ENCODE data around the gene VWA5A.

DNA sequence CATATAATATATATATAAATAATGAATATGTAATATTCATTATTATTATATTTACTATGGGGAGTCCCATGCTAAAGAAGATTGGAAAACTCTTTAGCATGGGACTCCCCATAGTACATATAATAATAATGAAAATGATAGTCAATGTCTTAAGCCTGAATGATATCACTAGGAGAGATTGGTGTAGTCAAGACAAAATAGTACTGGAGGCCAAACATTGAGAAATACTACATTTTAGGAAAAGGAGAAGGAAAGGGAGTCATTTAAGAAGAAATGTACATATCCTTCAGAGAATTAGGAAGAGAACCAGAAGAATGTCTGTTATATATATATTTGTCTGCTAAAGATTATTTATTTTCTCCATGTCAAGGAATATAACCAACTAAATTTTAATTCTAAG, 5.0 kb upstream of the VWA5A start:
- TF ChIP-seq POLR2A (IDR thresholded peaks at IDR 0.05), result no peak
- TF ChIP-seq, protein P1, sequence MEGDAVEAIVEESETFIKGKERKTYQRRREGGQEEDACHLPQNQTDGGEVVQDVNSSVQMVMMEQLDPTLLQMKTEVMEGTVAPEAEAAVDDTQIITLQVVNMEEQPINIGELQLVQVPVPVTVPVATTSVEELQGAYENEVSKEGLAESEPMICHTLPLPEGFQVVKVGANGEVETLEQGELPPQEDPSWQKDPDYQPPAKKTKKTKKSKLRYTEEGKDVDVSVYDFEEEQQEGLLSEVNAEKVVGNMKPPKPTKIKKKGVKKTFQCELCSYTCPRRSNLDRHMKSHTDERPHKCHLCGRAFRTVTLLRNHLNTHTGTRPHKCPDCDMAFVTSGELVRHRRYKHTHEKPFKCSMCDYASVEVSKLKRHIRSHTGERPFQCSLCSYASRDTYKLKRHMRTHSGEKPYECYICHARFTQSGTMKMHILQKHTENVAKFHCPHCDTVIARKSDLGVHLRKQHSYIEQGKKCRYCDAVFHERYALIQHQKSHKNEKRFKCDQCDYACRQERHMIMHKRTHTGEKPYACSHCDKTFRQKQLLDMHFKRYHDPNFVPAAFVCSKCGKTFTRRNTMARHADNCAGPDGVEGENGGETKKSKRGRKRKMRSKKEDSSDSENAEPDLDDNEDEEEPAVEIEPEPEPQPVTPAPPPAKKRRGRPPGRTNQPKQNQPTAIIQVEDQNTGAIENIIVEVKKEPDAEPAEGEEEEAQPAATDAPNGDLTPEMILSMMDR (IDR thresholded peaks at IDR 0.05), result no peak
